Activated naive CD4-positive, alpha-beta T cell (primary cell): ENCODE data around the gene IGFL1.
"Not testable (repeated sequence)": the region's sequence is repeated elsewhere in the genome, so short reads cannot be mapped to it uniquely, and the experiment has no call there.

Source experiments
- DNase-seq, 4 experiments: peaks; one replicate each; lab custom pipeline; 2025; lab: John Stamatoyannopoulos, UW

Gene IGFL1

DNA sequence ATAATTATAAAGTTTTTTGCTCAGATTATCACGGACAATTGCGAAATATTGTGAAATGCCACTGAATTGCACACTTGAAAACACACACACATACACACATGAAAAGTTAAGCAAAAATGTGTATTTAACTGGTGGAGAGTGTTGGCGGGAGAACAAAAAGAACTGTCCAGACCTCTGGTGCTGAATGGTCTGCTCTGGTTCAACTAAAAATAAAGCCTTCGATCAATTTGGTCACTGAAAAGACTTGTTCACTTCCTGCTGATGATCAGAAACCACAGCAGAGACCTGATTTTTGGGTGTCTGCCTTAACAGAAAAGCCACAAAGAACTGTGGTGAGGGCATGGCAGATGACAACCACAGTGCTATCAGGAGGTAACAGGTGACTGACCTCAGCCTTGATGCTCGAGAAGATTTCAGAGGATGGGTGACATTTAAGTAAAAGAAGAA is 4.0 kb upstream of the IGFL1 start:
- DNase-seq, result no peak

DNA sequence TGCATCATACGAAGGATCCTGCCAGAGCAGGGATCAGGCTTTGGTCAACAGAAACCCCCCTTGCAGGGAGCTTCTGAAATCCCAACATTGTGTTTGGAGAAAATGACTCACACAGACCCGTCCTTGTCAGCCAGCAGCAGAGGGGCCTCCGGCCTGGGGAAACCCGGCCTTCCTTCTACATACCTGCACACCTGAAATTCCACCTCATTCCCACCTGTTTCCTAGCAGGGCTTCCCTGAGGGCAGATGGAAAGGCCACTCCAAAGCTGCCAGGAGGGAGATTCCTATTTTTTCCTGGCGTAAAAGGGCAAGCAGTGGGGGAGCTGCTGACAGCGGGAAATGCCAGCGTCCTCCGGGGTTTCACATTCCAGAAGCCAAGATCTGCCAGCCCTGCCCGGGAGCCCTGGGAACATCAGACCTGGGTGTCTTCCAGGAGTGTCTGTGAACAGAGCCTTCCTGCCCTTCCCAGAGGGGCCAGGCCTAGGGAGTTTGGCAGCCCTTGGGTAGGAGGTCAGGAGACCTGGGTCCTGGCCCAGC is 3.0 kb upstream of the IGFL1 start:
- no peak for DNase-seq

DNA sequence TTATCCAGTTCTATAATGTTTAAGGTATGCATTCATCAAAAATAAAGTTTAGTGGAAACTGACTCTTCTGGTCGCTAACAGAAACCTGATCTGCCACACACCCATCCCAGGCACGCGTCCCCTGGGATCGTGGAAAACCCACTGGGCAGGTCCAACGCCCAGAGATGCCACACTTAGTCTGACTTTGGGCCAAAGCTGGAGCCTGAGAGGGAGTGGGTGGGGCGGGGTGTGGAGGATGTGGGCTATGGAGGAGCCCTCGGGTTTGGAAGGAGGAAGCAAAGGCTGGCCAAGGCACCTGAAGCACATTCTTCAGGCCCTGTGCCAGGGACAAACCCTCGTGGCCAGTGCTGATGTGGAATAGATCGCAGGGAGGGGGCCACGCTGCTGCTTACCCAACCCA is 2.5 kb downstream of the IGFL1 start:
- no peak for DNase-seq

DNA sequence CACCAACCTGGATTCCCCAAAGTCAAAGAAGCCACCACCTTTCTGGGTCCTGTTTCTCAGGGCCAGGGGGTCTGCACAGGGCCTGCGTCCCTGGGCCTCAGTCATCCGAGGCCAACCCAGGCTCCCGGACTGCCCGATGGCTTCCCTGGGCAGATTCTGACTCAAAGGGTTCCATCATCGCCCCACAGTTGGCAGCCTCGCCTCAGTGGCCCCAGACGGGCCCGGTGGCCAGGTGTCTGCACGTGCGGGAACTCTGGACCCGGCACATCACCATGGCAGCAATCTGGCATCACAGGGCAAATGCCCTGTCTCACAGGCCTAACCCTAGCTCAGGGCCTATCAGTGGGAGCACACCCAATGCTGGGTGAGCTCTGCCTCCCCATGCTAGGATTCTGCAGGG is 2.9 kb downstream of the IGFL1 start:
- DNase-seq, result no peak

DNA sequence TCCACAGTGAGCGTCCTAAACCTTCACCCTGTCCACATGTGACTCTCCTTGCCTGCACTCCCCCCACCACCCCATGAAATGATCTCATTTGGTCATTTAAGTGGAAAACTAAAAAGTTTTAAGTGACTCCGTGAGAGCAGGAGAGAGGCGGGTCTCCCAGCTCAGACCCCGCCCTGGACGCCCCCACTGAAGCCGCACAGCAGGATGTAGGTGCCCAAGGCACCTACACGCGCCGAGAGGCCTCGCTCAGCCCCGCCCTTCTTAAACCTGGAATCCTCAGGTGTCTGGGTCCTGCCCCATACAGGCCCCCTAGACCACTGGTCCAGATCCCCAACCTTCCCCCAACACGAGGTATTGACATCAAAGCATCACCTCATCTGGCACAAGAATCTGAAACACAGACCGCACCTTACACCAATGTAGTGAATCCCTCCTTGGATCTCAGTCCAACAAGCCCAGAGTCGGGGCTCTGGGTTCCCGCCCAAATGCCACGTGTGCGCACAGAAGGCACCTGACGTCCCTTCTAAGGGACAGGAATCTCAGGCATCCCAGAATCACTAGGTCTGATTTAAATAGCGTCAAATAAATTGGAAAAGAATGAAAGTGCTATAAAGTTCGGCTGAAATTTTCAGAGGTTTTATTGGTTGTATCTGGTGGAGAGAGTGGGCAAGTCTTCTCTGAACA is 3.5 kb downstream of the IGFL1 start:
- no peak for DNase-seq

DNA sequence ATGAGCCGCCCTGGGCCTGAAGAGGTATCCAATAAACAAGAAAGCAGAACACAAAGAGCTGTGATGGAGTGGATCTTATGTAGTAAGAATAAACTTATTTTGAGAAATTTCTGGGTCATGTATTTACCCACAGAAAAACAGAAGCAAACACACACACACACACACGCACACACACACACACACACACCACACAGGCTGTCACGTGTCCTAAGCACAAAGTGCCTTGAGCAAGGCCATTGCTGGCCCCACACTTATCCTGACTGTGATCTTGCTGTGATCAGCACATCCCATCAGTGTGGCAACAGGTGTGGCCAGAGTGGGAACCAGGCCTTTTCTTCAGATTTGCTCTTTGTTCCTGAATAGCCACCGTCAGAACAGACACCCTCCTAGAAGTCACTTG is 4.3 kb downstream of the IGFL1 start:
- DNase-seq, result not testable (repeated sequence)

DNA sequence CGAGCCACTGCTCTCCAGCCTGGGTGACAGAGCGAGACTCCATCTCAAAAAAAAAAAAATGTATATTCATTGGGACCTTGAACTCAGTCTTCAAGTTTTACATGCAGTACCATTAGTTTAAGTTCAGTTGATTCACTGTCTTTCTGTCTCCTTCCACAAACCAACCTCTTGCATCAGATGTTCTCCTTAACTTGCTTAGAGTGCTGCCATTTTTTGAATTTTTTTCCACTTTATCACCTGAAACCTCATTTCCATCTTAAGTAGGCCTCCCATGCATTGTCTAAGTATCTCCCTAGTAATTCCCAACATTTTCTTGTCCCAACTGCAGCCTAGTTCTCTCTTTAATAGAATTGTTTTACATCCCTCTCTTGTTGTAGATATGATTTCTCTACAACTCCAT is 8.6 kb downstream of the IGFL1 start:
- not testable (repeated sequence) for DNase-seq

DNA sequence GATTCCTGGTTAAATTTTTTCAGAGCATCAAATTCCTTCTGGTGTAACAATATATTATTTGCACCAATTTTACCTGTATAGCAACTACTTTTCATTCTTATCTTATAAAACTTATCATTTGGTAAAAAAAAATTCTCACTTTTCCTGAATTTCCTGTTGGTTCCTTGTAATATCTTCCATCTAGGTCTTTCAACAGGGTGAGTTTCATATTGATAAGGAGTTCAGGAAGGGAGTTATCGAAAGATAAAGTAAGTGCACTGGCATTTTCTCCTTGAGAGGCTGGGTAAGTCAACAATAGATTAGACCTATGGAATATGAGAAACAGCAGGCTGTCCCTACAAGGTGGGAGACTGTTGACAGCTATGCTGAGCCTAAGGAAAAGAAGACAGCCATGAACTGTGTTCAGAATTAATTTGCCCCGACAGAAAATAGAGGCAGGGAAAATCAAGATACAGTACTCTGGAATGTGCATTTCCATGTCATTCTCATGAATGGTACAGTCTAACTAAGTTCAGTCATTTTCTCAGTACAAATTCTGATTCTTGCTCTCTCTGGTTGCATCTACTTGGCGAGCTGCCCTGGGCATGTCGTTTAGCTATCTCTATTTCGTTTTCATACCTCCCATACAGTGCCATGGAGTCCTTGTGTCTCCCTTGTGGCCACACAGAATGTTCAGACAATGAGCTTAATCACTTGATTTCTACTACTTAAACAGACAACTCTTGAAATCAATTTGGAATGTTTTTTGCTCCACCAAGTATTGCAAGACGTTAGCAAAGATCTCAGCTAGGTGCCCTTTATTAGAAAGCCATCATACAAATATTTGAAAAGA is 9.9 kb downstream of the IGFL1 start:
- no peak for DNase-seq

DNA sequence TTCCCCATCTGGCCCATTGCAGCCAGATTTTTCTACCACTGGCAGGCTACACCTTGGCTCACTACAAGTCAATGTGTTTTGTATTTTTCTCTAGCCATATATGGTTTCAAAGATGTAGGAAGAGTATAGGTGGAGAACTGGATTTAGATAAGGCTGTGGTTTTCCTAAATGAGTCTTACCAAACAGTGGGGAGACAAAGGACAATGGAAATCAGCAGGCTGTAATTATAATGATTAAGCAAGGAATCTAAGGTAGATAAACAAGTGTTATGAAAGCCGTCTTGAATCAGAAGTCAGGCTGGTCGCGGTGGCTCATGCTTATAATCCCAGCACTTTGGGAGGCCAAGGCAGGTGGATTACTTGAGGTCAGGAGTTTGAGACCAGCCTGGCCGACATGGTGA is 11.2 kb downstream of the IGFL1 start:
- DNase-seq, result no peak

DNA sequence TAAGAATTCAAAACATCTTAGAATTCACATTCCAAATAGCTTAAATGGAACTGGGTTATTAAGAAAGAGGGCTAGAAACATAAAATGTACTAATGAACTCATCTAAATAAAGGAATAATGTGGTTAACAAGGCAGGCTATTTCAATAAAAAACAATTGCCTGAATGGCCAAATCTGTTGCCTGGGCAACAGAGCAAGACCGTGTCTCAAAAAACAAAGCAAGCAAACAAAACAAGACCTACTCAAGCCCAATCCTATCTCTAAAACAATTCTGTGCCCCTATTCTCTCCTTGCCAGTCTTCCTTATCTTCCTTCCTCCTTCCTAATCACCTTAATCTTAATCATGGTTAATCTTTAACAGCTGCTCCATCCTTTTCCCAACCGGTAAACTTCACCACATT is 12.1 kb downstream of the IGFL1 start:
- DNase-seq, result no peak

DNA sequence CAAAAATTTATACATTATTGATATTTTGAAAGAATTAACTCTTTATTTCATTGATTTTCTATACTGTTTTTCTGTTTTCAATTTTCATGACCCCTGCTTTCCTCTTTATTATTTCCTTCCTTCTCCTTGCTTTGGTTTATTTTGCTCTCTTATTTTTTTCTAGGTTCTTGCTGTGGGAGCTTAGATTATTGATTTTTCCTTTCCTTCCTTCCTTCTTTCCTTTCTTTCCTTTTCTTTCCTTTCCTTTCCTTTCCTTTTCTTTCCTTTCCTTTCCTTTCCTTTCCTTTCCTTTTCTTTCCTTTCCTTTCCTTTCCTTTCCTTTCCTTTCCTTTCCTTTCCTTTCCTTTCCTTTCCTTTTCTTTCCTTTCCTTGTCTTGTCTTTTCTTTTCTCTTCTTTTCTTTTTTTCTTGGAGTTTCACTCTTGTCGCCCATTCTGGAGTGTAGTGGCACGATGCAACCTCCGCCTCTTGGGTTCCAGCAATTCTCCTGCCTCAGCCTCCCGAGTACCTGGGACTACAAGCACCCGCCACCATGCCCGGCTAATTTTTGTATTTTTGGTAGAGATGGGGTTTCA is 13.6 kb downstream of the IGFL1 start:
- DNase-seq, result not testable (repeated sequence)

DNA sequence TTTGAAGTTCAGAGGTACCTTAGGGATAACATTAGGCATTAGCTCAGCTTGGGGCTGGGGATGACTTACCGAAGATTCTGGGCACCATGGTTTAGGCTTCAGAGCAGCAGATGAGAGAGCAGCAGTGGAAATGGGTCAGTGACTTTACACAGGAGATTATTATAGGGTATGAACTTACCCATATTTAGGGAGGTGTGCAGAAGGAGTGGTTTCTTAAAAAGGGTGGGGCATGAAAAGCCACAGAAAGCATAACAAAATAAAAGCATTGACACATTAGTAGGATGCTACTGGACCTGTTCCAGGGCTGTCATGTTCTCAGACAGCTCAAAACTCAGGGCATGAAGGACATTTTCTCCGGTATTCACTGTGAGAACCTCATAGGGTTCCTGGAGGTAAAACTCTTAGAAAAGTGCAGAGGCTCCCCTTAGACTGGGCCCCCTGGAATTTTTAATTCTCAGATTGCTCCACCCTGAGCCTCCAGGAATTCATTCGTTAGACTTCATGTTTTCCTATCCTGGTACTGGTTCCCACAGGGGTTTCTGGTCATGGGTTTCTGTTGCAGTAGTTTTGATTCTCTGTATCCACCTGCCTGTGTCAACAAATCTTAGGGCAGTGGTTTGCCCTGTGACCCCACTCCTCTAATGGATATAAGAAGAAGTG is 20.7 kb downstream of the IGFL1 start:
- DNase-seq, result no peak

DNA sequence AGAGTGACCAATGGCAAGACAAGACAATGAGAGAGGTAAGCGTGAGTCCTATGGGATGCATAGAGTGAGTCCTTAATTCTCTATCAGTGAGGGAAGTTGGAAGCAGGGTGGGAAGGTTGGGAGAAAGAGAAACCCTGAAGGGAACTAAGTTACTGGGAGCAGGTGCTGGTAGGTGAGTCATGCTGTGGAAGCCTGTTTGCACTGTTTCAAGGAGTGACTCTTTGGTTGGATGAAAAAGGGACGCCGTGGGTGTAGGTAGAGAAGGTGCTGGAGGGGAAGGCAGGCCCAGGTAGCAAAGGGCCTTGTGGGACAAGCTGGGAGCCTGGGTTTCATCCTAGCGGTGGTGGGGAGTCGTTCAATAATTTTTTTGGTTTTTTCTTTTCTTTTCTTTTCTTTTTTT is 21.9 kb downstream of the IGFL1 start:
- DNase-seq, result no peak

DNA sequence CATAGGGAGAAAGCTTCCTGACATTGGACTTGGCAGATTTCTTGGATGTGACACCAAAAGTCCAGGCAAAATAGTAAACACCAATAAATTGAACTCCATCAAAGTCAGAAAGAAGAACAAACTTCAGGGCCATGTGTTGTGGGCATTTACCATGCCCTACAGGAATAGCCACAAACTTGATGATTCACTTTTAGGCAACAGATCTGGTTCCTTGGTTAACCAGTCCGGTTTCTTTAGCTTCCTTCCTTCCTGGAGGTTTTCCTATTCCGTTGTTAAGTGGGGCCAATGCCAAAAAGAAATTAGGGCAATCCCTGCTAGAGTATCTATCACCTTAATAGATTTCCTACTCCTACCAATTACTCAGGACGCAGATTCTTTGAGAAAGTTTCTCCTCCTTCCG is 25.2 kb downstream of the IGFL1 start:
- DNase-seq, result no peak

DNA sequence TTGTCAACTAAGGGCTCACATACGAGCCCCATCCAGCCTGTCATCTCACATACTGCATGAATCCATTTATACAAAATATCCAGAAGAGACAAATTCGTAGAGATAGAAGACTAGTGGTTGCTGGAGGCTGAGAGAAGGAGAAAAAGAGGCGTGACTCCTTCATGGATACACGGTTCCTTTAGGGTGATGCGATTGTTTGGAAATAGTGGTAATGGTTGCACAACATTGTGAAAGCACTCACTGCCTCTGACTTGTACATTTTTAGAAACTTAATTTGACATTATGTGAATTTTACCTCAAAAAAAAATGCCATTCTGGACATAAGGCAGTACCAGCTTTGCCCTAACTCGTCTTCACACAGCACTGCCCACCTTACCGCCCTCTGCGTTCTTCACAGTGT is 27.3 kb downstream of the IGFL1 start:
- DNase-seq, result no peak

DNA sequence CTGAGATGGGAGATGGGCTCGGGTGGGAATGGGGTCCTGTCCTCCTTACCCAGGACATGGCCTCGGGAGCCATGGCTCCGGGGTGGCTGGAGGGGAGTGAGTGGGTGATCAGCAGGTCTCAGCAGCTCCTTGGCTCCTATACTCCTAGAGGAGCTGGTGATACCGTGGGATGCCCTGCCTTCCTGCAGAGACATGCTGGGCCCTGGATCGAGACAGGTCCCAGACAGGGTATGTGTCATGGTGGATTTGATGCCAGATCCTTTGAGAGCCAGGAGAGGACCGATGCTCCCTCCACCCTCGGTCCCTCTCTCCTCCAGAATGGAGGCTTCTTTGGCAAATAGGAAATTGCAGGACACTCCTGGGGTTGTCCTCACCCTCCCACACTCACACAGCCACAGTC is 32.0 kb downstream of the IGFL1 start:
- not testable (repeated sequence) for DNase-seq

DNA sequence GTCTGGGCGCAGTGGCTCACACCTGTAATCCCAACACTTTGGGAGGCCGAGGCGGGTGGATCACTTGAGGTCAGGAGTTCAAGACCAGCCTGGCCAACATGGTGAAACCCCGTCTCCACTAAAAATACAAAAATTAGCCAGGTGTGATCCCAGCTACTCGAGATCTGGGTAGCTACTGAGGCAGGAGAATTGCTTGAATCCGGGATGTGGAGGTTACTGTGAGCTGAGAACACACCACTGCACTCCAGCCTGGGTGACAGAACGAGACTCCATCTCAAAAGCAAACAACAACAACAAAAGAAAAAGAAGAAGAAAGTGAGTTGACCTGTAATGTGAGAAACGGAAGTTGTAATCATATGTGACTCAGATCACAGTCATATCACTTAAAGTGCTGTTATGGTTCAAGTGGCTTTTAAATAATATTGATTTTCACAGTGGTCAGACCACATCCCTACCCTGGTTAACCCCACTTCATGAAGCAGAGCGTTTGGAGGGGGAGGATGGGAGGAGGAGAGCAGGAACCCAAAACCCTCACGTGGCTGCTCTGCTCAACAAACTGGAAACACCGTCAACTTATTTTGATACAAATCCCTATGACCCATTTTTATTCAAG is 33.2 kb downstream of the IGFL1 start:
- not testable (repeated sequence) for DNase-seq

DNA sequence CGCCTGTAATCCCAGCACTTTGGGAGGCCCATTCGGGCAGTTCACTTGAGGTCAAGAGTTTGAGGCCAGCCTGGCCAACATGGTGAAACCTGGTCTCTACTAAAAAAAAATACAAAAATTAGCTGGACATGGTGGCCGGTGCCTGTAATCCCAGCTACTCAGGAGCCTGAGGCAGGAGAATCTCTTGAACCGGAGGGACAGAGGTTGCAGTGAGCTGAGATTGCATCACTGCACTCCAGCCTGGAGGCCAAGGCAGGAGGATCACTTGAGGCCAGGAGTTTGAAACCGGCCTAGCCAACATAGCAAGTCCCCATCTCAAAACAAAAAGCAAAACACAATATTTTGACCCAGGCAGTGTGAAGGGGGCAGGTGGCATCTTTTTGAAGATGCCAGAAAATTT is 35.3 kb downstream of the IGFL1 start:
- not testable (repeated sequence) for DNase-seq

DNA sequence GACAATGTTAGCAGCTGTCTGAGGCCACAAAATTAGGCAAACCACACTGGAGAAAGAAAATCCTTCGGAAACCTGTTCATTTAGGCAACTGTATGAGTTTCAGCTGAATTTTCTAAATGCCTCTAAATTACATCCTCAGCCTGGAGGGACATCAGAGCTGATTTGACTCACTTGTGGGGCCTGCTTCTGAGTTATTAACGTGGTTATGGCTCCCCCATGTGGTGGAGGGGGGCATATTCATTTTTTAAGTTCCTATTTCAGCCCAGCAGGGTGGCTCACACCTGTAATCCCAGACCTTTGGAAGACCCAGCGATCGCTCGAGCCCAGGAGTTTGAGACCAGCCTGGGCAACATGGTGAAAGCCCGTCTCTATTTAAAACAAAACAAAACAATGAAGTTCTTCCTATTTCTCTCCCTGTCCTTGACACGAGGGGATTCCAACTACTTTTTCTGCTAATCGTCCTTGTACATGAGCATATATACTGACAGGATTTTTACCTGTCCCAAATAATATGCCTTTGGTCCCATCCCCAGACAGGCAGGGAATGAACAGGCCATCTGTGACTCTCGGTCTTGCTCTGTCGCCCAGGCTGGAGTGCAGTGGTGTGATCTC is 35.8 kb downstream of the IGFL1 start:
- DNase-seq, result peak; percentile 12 to 29 (median 18)

DNA sequence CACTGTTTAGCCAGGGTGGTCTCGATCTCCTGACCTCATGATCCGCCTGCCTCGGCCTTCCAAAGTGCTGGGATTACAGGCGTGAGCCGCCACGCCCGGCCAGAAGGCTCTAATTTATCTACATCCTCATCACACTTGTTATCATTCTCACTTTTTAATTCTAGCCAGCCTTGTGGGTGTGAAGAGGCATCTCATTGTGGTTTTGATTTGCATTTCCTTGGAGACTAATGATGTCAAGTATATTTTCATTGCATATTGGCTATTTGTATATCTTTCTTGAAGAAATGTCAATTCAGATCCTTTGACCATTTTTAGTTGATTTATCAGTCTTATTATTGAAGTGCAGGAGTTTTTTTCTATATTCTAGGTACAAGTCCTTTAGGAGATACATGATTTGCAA is 39.6 kb downstream of the IGFL1 start:
- DNase-seq, result no peak

DNA sequence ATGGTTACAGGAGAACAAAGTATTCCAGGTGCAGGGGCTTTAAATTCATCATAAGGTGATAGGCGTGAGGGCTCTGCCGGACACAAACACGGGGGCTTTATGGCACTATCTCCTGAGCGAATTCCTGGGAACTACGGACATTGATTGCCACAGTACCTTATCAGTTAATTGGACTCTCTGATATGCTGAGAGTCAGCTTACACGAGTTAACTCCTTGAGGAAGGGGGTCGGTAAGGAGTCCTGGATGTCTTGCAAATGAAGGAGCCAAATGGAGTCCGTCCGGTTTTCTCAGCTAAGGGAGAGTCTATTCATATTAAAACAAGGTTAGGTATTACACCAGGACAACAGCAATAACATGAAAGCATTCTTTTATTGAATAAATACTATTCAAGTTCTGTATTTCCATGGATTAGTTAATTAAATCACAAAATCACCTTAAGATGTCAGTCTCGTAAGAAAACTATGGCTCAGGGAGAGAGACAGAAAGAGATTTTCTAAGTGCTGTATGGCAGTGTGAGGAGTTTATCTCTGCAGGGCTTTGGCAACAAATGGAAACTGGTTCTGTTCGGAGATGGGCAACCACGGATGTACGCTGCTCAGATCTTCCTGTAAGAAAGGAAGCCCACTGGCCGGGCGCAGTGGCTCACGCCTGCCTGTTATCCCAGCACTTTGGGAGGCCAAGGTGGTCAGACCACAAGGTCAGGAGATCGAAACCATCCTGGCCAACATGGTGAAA is 41.1 kb downstream of the IGFL1 start:
- DNase-seq, result no peak
